MCF 10A (cell line): Measurements from ENCODE around the gene CAMTA1. TPM values are rescaled to one million over a fixed set of nuclear protein-coding genes. Genes with fewer than 3 reads are reported as not detected.

Experiments
- BruUV-seq: library from RNA; stranded (reverse); fragments of 400-500 nt; replicated peaks from 2 replicates; lab custom pipeline; 2021; lab: Mats Ljungman, UMichigan
- CTCF ChIA-PET: fragments of 300-600 bp; sonication (Branson Sonifier 250); formaldehyde crosslinking; extraction: SDS; loops from one replicate; lab custom pipeline; 2021; ENCODE audit warnings: antibody characterized with exemption, inconsistent platforms; lab: Yijun Ruan, JAX
- POLR2A ChIA-PET: fragments of 300-600, 350-650 bp; sonication (Branson Sonifier 250); formaldehyde crosslinking; extraction: SDS; loops from one replicate; lab custom pipeline; 2020; ENCODE audit warnings: antibody characterized with exemption, inconsistent platforms; lab: Yijun Ruan, JAX
- DNase-seq: peaks from one replicate; pipeline ENCODE4 v3.0.0-alpha.2; 2018; ENCODE audit not compliant: unreplicated experiment
- H3K27ac Mint-ChIP-seq: one replicate; pipeline ENCODE4 v1.8.0; 2022; ENCODE audit warnings: mild to moderate bottlenecking, low read depth, mixed read lengths; ENCODE audit not compliant: unreplicated experiment
- H3K27me3 Mint-ChIP-seq: one replicate; pipeline ENCODE4 v1.8.0; 2022; ENCODE audit warnings: mixed read lengths; ENCODE audit not compliant: insufficient read depth, unreplicated experiment
- H3K36me3 Mint-ChIP-seq: one replicate; pipeline ENCODE4 v1.8.0; 2022; ENCODE audit warnings: mild to moderate bottlenecking, moderate library complexity, mixed read lengths; ENCODE audit not compliant: insufficient read depth, unreplicated experiment
- H3K4me1 Mint-ChIP-seq: one replicate; pipeline ENCODE4 v1.8.0; 2022; ENCODE audit warnings: mixed read lengths; ENCODE audit not compliant: insufficient read depth, unreplicated experiment
- H3K4me3 Mint-ChIP-seq: one replicate; pipeline ENCODE4 v1.8.0; 2022; ENCODE audit warnings: mild to moderate bottlenecking, moderate library complexity, mixed read lengths; ENCODE audit not compliant: unreplicated experiment
- H3K9me3 Mint-ChIP-seq: one replicate; pipeline ENCODE4 v1.8.0; 2022; ENCODE audit warnings: mixed read lengths; ENCODE audit not compliant: unreplicated experiment
- intact Hi-C: fragments of 100-400 bp; cut with micrococcal nuclease; formaldehyde crosslinking; loops from 2 replicates; pipeline ENCODE4 v1.14.1; 2022
- total RNA-seq: library from RNA; stranded (reverse); gene quantifications from 2 replicates; pipeline ENCODE4 v1.2.3, GENCODE V29; 2022
- TF ChIP-seq, protein P1 (sequence below): fragments of 200-600 bp; IDR thresholded peaks from one replicate; pipeline ENCODE4 v1.8.0; 2022; ENCODE audit warnings: antibody characterized with exemption, mild to moderate bottlenecking; ENCODE audit not compliant: unreplicated experiment

The CAMTA1 gene
- total RNA-seq, 1 experiment from 2014 or later = 74.1 TPM

DNA sequence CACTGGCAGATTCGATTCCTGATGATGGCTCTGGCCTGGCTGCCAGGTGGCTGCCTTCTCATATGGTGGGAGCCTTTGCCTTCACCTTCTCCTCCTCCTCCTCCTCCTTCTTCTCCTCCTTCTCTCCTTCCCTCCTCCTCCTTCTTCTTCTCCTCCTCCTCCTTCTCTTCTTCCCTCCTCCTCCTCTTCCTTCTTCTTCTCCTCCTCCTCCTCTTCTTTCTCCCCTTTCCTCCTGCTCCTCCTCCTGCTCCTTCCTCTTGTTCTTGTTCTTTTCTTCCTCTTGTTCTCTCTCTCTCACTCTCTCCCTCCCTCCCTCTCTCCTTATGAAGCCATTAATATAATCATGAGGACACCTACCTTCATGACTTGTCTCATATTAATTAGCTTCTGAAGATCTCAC is 278.7 kb downstream of the CAMTA1 start:
- TF ChIP-seq, protein P1, sequence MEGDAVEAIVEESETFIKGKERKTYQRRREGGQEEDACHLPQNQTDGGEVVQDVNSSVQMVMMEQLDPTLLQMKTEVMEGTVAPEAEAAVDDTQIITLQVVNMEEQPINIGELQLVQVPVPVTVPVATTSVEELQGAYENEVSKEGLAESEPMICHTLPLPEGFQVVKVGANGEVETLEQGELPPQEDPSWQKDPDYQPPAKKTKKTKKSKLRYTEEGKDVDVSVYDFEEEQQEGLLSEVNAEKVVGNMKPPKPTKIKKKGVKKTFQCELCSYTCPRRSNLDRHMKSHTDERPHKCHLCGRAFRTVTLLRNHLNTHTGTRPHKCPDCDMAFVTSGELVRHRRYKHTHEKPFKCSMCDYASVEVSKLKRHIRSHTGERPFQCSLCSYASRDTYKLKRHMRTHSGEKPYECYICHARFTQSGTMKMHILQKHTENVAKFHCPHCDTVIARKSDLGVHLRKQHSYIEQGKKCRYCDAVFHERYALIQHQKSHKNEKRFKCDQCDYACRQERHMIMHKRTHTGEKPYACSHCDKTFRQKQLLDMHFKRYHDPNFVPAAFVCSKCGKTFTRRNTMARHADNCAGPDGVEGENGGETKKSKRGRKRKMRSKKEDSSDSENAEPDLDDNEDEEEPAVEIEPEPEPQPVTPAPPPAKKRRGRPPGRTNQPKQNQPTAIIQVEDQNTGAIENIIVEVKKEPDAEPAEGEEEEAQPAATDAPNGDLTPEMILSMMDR = no peak
- CTCF ChIA-PET = interaction anchor here (0.6 kb wide), 1 partner anchor 28 kb away, joined by 4 read pairs; no protein-coding TSS in a partner anchor
- DNase-seq = no peak
- POLR2A ChIA-PET = no interaction called here
- Mint-ChIP-seq H3K4me1 (no peaks in the 10 kb centered on the region), H3K27me3 (peaks cover 58% of the 10 kb centered on the region), H3K27ac (no peak overlapping the region), H3K4me3 (no peak overlapping the region), H3K36me3 (no peaks in the 10 kb centered on the region), H3K9me3 (no peaks in the 10 kb centered on the region)
- intact Hi-C loops = no loop called here
- no TSS peak for BruUV-seq

DNA sequence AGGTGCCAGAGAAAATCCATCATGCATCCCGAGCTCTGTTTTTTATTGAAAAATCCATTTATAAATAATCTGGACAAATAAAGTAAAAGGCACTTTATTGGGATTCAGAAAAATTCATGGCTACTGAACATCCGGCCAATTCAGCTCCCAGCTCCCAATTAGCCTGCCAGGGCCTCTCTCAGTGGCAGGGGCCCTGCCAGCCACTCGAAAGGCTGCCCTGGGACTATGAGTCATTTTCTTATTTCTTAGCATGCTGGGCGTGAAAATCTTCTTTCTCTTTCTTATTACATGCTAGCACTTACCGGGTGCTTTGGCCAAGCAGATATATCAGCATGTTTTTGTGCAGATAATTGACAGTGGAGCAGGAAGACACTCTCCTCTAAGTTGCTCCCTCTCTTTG is 283.3 kb downstream of the CAMTA1 start:
- Mint-ChIP-seq H3K4me1 (no peaks in the 10 kb centered on the region), H3K27me3 (peaks cover 58% of the 10 kb centered on the region), H3K36me3 (no peaks in the 10 kb centered on the region), H3K9me3 (no peaks in the 10 kb centered on the region), H3K4me3 (no peak overlapping the region), H3K27ac (no peak overlapping the region)
- intact Hi-C loops = no loop called here
- TF ChIP-seq, protein P1 = no peak
- ChIA-PET POLR2A (no interaction called here), CTCF (interaction anchor here (0.7 to 1.8 kb wide), 3 partner anchors 22 to 287 kb away, joined by 3 to 9 read pairs (median 3); no protein-coding TSS in a partner anchor)
- DNase-seq = no peak
- no TSS peak for BruUV-seq

DNA sequence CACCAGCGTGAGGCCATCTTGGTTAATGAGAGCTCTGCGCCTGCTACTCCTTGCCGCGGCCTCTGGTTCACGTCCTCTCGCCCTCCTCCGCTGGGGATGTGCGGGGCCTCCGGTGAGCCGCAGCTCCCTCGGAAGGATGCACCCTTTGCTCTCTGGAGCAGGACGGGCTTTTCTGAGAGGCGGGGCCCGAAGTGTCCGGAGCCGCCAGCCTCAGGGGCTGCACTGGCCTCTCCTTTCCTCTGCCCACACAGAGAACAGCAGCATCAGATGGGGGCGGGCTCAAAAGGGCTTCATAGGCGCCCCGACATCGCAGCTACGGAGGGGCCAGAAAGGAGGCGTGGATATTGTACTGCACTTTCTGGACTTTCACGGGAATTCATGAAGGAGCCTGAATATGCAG is 284.7 kb downstream of the CAMTA1 start:
- no peaks in the 10 kb centered on the region for H3K9me3 Mint-ChIP-seq
- intact Hi-C loops = loop anchor here (1.0 kb wide), 3 partner anchors 180 to 350 kb away; no protein-coding TSS in a partner anchor
- POLR2A ChIA-PET = interaction anchor here (0.6 kb wide), 1 partner anchor 175 kb away, joined by 4 read pairs; no protein-coding TSS in a partner anchor
- DNase-seq = no peak
- no peak overlapping the region for H3K4me3 Mint-ChIP-seq
- TF ChIP-seq, protein P1 = no peak
- H3K36me3 Mint-ChIP-seq = no peaks in the 10 kb centered on the region
- H3K27ac Mint-ChIP-seq = no peak overlapping the region
- peaks cover 51% of the 10 kb centered on the region for H3K27me3 Mint-ChIP-seq
- BruUV-seq = no TSS peak
- CTCF ChIA-PET = interaction anchor here (0.6 to 2.6 kb wide), 35 partner anchors 9 to 716 kb away, joined by 3 to 24 read pairs (median 4); no protein-coding TSS in a partner anchor
- H3K4me1 Mint-ChIP-seq = no peaks in the 10 kb centered on the region

DNA sequence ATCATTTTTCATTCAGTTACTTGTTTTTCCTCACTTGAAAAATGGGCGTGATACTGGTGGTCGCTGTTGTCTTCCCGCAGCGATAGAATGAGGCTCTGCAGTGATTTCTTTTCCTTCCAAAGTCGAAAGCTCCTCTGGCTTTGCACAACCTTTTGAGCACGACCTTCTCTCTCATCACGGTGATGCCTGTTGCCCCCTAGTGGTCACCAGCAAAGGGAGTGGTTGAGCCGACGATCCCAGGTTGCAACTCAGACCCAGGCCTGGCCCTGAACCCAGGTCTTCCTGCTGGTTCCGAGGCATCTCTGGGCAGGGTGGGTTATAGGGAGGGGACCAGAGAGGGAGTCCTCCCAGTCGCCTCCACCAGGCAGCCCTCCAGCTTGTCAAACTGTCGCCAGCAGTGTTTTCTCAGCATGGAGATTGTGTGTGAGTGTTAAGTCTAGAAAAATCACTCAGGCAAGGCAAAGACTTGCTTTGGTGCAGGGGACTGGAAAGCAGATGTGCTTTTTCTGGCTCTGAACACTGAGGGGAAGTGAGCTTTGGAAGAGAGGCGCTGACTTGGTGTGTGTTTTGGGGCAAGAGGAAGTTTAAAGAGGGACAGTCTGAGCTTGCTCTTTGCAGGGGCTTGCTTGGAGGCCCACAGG is 285.3 kb downstream of the CAMTA1 start:
- Mint-ChIP-seq H3K27me3 (peaks cover 45% of the 10 kb centered on the region), H3K9me3 (no peaks in the 10 kb centered on the region), H3K4me3 (no peak overlapping the region), H3K36me3 (no peaks in the 10 kb centered on the region), H3K27ac (no peak overlapping the region), H3K4me1 (no peaks in the 10 kb centered on the region)
- TF ChIP-seq, protein P1 = peak; percentile 73
- intact Hi-C loops = loop anchor here (1.0 kb wide), 3 partner anchors 180 to 350 kb away; no protein-coding TSS in a partner anchor
- peak; percentile 70 for DNase-seq
- CTCF ChIA-PET = interaction anchor here (0.5 to 2.6 kb wide), 41 partner anchors 10 to 597 kb away, joined by 3 to 24 read pairs (median 4); no protein-coding TSS in a partner anchor
- BruUV-seq = no TSS peak
- POLR2A ChIA-PET = interaction anchor here (0.6 to 0.7 kb wide), 3 partner anchors 80 to 176 kb away, joined by 3 to 4 read pairs (median 3); no protein-coding TSS in a partner anchor
